SK-MEL-5 (cell line): ENCODE results near the gene ZNF334. TPM values are rescaled to one million over a fixed set of nuclear protein-coding genes. Genes with fewer than 3 reads are reported as not detected.
A peak's percentile ranks its signal among the peaks of the same experiment; 100 is the strongest.

ENCODE experiments used
- DNase-seq: peaks from one replicate; pipeline ENCODE4 v3.0.0-alpha.2; 2016; ENCODE audit warnings: low read depth, low spot score
- in situ Hi-C: cut with HindIII; loops from 2 replicates; pipeline ENCODE4 v1.10.0; 2016; ENCODE audit warnings: low sequenced_read_pairs, high pct_unique_total_duplicates, low pct_unique_long_range_greater_than_20kb
- total RNA-seq: library from RNA; depleted of rRNA; stranded (reverse); fragments of >200 nt; shearing (Covaris generic); gene quantifications from 2 replicates; pipeline ENCODE4 v1.2.3, GENCODE V29; 2014; rRNA removed

The ZNF334 gene
- total RNA-seq, 1 experiment from 2014 or later, result not detected

GRCh38 chr20:46458866-46459750 lies 54.3 kb downstream of the ZNF334 start:
- in situ Hi-C loops, result no loop called here
- DNase-seq, result peak; percentile 15

DNA sequence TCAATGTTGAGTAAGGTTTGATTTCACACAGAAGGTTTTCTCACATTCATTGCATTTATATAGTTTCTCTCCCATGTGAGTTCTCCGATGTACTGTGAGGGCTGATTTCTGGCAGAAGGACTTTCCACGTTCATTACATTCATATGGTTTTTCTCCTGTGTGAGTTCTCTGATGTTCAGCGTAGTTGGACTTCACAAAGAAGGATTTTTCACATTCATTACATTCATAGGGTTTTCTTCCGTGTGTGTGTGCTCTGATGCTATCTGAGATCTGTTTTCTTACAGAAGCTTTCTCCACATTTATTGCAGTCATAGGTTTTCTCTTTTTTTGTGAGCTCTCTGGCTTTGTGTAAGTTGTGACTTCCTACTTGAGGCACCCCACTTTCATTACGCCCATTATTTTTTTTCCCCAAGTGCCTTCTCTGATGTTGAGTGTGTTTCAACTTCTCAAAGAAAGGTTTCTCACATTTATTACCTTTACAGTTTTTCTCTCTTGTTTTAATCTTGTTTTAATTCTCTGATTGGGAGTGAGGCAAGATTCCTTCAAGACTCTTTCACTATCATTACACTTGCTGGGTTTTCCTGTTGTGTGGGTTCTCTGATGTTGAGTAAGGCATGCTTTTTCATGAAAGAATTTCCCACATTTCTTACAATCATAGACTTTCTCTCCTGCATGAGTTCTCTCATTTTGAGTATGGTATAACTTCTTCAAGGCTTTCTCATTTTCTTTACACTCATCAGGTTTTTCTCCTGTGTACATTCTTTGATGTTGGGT lies 56.9 kb downstream of the ZNF334 start:
- in situ Hi-C loops, result no loop called here
- DNase-seq, result no peak

DNA sequence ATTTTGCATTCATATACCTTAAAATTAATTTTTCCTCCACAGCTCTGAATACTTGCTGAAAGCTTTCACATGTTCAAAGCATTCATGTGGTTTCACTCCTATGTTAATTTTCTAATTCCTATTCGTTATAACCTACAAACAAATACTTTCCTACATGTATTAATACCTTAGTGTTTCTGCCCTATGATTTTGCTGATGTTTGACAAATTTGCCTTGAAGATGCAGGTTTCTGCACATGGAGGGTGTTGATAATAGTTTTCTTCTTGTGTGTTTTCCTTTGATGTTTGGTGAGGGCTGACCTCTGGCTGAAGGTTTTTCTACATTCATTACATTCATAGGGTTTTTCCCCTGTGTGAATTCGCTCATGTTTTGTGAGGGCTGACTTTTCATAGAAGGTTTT lies 57.6 kb downstream of the ZNF334 start:
- in situ Hi-C loops, result no loop called here

More for the DNA sequence above, 57.6 kb downstream of the ZNF334 start:
- DNase-seq, result no peak

Other genes with a start within 250 kb of the ZNF334 start
- gene CDH22, start 205.1 kb downstream of the ZNF334 start, total RNA-seq, result not detected in 2 replicates
- gene ELMO2, start 106.9 kb downstream of the ZNF334 start, total RNA-seq, result 41.1 and 44.9 TPM in 2 replicates
- gene OCSTAMP, start 37.1 kb upstream of the ZNF334 start, total RNA-seq, result not detected in 2 replicates
- gene SLC13A3, start 137.9 kb upstream of the ZNF334 start, total RNA-seq, result 4.1 and 5.2 TPM in 2 replicates
- 52.9 and 56.6 TPM in 2 replicates for gene TP53RK, start 175.9 kb upstream of the ZNF334 start, total RNA-seq
- 8.5 and 8.8 TPM in 2 replicates for gene SLC2A10, start 196.1 kb upstream of the ZNF334 start, total RNA-seq